IPS DF 6.9 (cell line): ENCODE measurements around the gene OR52W1.
A peak's percentile ranks its signal among the peaks of the same experiment; 100 is the strongest.

Experiments used
- DNase-seq: peaks from one replicate; pipeline ENCODE4 v3.0.0-alpha.2; 2013; ENCODE audit warnings: low read depth, low spot score
- H3K27ac ChIP-seq: one replicate; pipeline ENCODE4 v1.5.1; 2013; ENCODE audit warnings: low read length, control low read depth
- H3K27me3 ChIP-seq: 2 replicates; pipeline ENCODE4 v1.6.1; 2013; ENCODE audit warnings: mild to moderate bottlenecking, low read length; ENCODE audit not compliant: control insufficient read depth, insufficient read depth
- H3K36me3 ChIP-seq: 2 replicates; pipeline ENCODE4 v1.6.1; 2013; ENCODE audit warnings: low read length; ENCODE audit not compliant: control insufficient read depth, insufficient read depth
- H3K4me1 ChIP-seq: 2 replicates; pipeline ENCODE4 v1.6.1; 2013; ENCODE audit warnings: low read length; ENCODE audit not compliant: control insufficient read depth, insufficient read depth
- H3K4me3 ChIP-seq: 2 replicates; pipeline ENCODE4 v1.5.1; 2013; ENCODE audit warnings: mild to moderate bottlenecking, low read length
- H3K9me3 ChIP-seq: 2 replicates; pipeline ENCODE4 v1.6.1; 2013; ENCODE audit warnings: low read length, inconsistent platforms; ENCODE audit not compliant: control insufficient read depth, insufficient read depth
- WGBS: extraction: QIAGEN DNeasy Blood & Tissue Kit; methylation state at CpG from one replicate; pipeline ENCODE4 v1.1.7; 2013; ENCODE audit warnings: mixed read lengths, missing lambda C conversion rate; ENCODE audit not compliant: insufficient read length, insufficient coverage; 5-methylcytosine and 5-hydroxymethylcytosine counted together

The OR52W1 gene

DNA sequence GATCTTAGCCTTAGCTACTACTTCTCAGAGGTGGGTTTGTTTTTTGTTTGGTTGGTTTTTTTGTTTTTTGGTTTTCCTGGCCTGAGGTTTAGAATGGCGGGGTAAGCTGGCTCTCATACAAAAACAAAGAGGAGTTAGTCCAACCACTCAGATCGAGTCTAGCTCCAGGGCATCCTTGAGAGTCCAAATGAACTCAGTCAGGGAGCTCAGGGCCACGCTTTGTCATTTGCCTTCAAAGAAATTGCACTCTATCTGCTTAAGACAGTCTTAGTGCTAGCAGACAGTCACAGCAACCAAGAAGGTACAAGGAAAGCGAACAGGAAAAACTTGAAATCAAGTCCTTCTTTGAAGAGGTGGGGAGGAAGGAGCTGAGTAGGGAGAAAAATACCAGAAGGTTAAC is 17.5 kb downstream of the OR52W1 start:
- Histone ChIP-seq H3K36me3 (peaks cover 16% of the 10 kb centered on the region), H3K4me3 (no peak overlapping the region), H3K9me3 (no peaks in the 10 kb centered on the region), H3K27me3 (no peaks in the 10 kb centered on the region), H3K27ac (no peak overlapping the region), H3K4me1 (no peaks in the 10 kb centered on the region)
- no peak for DNase-seq
- no CpG with 5 or more reads among the region's 4 CpGs for WGBS

DNA sequence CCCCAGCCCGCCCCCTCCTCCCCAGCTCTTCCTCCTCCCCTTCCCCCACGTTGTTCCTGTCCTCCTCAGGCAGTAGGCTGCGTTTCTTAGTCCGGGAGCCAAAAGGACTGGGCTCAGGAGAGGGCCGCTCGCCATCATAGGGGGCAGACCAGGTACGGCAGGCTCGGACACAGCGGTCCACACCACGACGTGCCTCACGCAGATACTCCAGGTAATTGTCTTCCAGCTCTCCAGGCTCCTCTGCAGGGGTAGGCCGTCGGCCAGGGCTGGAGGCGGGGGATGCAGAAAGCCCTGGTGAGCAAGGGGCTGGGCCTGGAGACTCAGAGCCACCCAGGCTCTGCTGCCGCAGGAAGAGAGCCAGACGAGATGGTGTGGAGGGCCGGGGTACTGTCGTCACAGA is 18.7 kb downstream of the OR52W1 start:
- WGBS = no CpG with 5 or more reads among the region's 19 CpGs

DNA sequence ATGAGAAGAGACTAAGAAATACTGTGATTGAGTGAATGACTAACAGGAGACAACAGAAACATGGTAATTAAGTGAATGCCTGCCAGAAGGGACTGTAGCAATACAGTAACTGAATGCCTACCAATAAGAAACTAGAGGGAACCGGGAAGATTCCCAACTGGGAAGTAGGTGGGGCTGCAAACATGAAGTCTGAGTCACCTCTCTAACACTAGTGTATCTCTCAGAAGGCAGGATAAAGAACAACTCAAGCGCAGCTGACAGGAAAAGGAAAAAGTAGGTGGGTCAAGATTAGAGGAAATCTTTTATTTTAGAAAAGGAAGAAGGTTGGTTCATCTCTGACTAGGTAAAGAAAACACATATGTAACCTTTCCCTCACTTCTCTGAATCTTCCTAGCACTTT is 20.3 kb downstream of the OR52W1 start:
- H3K36me3 ChIP-seq = peaks cover 27% of the 10 kb centered on the region
- H3K27me3 ChIP-seq = no peaks in the 10 kb centered on the region
- H3K27ac ChIP-seq = no peak overlapping the region
- no CpG with 5 or more reads among the region's 2 CpGs for WGBS
- no peaks in the 10 kb centered on the region for H3K9me3 ChIP-seq
- H3K4me3 ChIP-seq = no peak overlapping the region
- no peak for DNase-seq
- no peaks in the 10 kb centered on the region for H3K4me1 ChIP-seq

More for the DNA sequence above, 18.7 kb downstream of the OR52W1 start:
- H3K4me3 ChIP-seq = no peak overlapping the region
- no peak for DNase-seq
- no peak overlapping the region for H3K27ac ChIP-seq
- H3K4me1 ChIP-seq = no peaks in the 10 kb centered on the region
- no peaks in the 10 kb centered on the region for H3K9me3 ChIP-seq
- peaks cover 19% of the 10 kb centered on the region for H3K36me3 ChIP-seq
- H3K27me3 ChIP-seq = no peaks in the 10 kb centered on the region

DNA sequence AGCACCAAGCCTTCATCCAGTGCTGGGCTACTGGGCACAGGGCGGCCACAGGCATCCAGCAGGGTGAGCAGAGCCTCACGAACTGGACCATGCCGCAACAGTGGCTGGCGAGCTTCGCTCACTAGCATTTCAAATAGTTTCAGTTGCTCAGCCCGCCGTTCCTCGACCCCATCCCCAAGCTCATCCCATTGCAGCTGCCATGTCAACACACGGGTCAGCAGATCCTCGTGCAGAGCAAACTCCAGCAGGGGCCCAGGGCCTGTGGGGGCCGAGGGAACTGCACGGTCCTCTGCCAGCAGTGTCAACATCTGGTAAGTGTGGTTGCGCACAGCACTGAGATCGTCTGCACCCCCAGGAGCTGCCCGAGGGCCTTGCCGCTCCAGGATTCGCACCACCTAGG is 24.8 kb downstream of the OR52W1 start:
- peaks cover 15% of the 10 kb centered on the region for H3K36me3 ChIP-seq
- no peaks in the 10 kb centered on the region for H3K9me3 ChIP-seq
- no peaks in the 10 kb centered on the region for H3K4me1 ChIP-seq
- WGBS = no CpG with 5 or more reads among the region's 17 CpGs
- H3K27me3 ChIP-seq = no peaks in the 10 kb centered on the region
- no peak overlapping the region for H3K27ac ChIP-seq
- no peak overlapping the region for H3K4me3 ChIP-seq
- DNase-seq = no peak

- Histone ChIP-seq H3K9me3 (no peaks in the 10 kb centered on the region), H3K27me3 (no peaks in the 10 kb centered on the region), H3K36me3 (peaks cover 15% of the 10 kb centered on the region), H3K4me3 (no peak overlapping the region), H3K4me1 (no peaks in the 10 kb centered on the region), H3K27ac (no peak overlapping the region)
- no peak for DNase-seq
- WGBS = no CpG with 5 or more reads among the region's 3 CpGs
Observed at GRCh38 chr11:6224421-6224820, 25.4 kb downstream of the OR52W1 start.

- no peak overlapping the region for H3K27ac ChIP-seq
- peaks cover 15% of the 10 kb centered on the region for H3K36me3 ChIP-seq
- DNase-seq = no peak
- WGBS = no CpG with 5 or more reads among the region's 1 CpG
- no peaks in the 10 kb centered on the region for H3K27me3 ChIP-seq
- H3K4me1 ChIP-seq = no peaks in the 10 kb centered on the region
- no peak overlapping the region for H3K4me3 ChIP-seq
- H3K9me3 ChIP-seq = no peaks in the 10 kb centered on the region
Observed at GRCh38 chr11:6225024-6225423, 26.0 kb downstream of the OR52W1 start.

- H3K9me3 ChIP-seq = no peaks in the 10 kb centered on the region
- peaks cover 15% of the 10 kb centered on the region for H3K36me3 ChIP-seq
- no peak overlapping the region for H3K27ac ChIP-seq
- no peaks in the 10 kb centered on the region for H3K4me1 ChIP-seq
- H3K27me3 ChIP-seq = no peaks in the 10 kb centered on the region
- no peak for DNase-seq
- no peak overlapping the region for H3K4me3 ChIP-seq
- no CpG with 5 or more reads among the region's 2 CpGs for WGBS
Observed at GRCh38 chr11:6225896-6226295, 26.9 kb downstream of the OR52W1 start.

DNA sequence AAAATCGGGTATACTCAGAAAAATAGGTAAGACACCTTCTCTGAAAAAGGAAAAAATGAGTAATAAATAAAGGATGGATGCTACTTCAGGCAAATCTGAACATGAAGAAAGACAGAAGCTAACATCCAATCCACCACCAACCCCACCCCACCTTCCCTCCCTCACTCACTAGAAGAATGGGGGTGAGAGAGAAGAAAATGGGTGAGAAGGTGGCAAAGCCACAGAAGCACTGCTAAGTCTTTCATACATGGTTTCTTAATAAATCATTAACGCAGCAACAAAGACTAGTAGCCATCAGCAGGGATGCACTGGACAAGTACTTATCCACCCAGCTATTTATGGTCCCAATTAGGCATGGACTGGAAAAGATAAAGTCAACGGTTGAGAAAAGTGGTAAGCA is 29.5 kb downstream of the OR52W1 start:
- H3K36me3 ChIP-seq = peaks cover 5% of the 10 kb centered on the region
- H3K4me3 ChIP-seq = no peak overlapping the region
- H3K27ac ChIP-seq = no peak overlapping the region
- DNase-seq = no peak
- no peaks in the 10 kb centered on the region for H3K27me3 ChIP-seq
- H3K4me1 ChIP-seq = no peaks in the 10 kb centered on the region; the same call in 1 of the 2 replicates
- H3K9me3 ChIP-seq = no peaks in the 10 kb centered on the region
- WGBS = no CpG with 5 or more reads among the region's 3 CpGs

- no CpG with 5 or more reads among the region's 2 CpGs for WGBS
- Histone ChIP-seq H3K36me3 (no peaks in the 10 kb centered on the region), H3K27me3 (no peaks in the 10 kb centered on the region), H3K27ac (no peak overlapping the region), H3K4me3 (no peak overlapping the region), H3K9me3 (no peaks in the 10 kb centered on the region), H3K4me1 (no peaks in the 10 kb centered on the region; the same call in 1 of the 2 replicates)
- DNase-seq = no peak
Observed at GRCh38 chr11:6229911-6230310, 30.9 kb downstream of the OR52W1 start.

- no peaks in the 10 kb centered on the region; the same call in 1 of the 2 replicates for H3K4me1 ChIP-seq
- H3K27ac ChIP-seq = no peak overlapping the region
- no peaks in the 10 kb centered on the region for H3K9me3 ChIP-seq
- DNase-seq = no peak
- H3K36me3 ChIP-seq = no peaks in the 10 kb centered on the region
- 0 out of 2 replicates have a peak, but pooled peaks cover 1% of the 10 kb centered on the region for H3K27me3 ChIP-seq
- H3K4me3 ChIP-seq = no peak overlapping the region
Observed at GRCh38 chr11:6232899-6233298, 33.9 kb downstream of the OR52W1 start.

DNA sequence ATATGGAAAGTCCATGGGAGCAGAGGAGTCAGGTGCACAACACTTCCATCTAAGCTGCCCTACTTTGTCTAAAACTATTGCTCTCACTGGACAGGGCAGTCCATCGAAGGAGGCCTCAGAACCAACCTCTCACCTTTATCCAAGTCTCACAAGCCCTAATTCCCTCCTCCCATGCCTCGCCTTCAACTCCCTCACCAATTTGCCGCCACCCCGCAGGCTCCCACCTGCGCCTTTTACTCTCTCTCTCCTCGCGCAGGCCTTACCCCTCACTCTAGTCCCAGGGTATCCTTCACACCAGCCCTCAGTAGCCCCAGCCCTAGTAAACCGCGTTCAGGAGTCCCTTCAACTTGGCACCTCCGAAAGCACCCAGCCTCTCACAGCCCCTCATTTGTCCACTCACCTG is 35.0 kb downstream of the OR52W1 start:
- WGBS = no CpG with 5 or more reads among the region's 10 CpGs
- Histone ChIP-seq H3K27me3 (0 out of 2 replicates have a peak, but pooled peaks cover 1% of the 10 kb centered on the region), H3K36me3 (no peaks in the 10 kb centered on the region), H3K4me1 (no peaks in the 10 kb centered on the region; the same call in 1 of the 2 replicates), H3K9me3 (no peaks in the 10 kb centered on the region), H3K4me3 (peak overlapping the region; percentile 90; the same call in 1 of the 2 replicates), H3K27ac (no peak overlapping the region)
- no peak for DNase-seq
